Neural cell (in vitro differentiated cells): ENCODE data around the gene MAPK1IP1L.

Experiments used
- EZH2 ChIP-seq: fragments of 200-600, 300-800 bp; shearing (Covaris generic), sonication (generic); IDR thresholded peaks from 2 replicates; pipeline ENCODE4 v1.6.1; 2014; ENCODE audit warnings: antibody characterized with exemption, low read length, borderline replicate concordance, mild to moderate bottlenecking; ENCODE audit not compliant: insufficient read depth, poor library complexity, severe bottlenecking
- MXI1 ChIP-seq: fragments of 450-650 bp; conservative IDR thresholded peaks from 2 replicates; pipeline ENCODE4 v1.6.1; 2014; ENCODE audit warnings: antibody characterized with exemption, mild to moderate bottlenecking; ENCODE audit not compliant: poor library complexity, severe bottlenecking
- POLR2AphosphoS5 ChIP-seq: IDR thresholded peaks from 2 replicates; pipeline ENCODE4 v1.6.1; 2012
- TF ChIP-seq, protein P1 (sequence below): fragments of 450-650 bp; IDR thresholded peaks from 2 replicates; pipeline ENCODE4 v1.5.1; 2014; ENCODE audit warnings: antibody characterized with exemption, mild to moderate bottlenecking, moderate library complexity; ENCODE audit not compliant: poor library complexity, severe bottlenecking
- TF ChIP-seq, protein P2 (sequence below): IDR thresholded peaks from 2 replicates; pipeline ENCODE4 v1.6.1; 2012; ENCODE audit warnings: borderline replicate concordance

DNA sequence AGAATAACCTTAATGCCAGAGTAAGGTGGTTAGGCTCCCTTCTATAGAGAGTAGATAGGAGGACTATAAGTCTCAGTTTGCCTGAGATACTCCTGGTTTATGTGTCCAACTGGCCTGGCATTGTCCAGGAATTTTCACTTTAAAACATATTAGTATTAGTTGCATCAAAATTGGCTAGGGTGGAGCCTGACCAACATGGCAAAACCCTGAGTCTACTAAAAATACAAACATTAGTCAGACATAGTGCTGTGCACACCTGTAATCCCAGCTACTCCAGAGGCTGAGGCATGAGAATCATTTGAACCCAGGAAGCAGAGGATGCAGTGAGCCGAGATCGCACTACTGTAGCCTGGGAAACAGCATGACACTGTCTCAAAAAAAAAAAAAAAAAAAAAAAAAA, 36.4 kb upstream of the MAPK1IP1L start:
- TF ChIP-seq, protein P1, sequence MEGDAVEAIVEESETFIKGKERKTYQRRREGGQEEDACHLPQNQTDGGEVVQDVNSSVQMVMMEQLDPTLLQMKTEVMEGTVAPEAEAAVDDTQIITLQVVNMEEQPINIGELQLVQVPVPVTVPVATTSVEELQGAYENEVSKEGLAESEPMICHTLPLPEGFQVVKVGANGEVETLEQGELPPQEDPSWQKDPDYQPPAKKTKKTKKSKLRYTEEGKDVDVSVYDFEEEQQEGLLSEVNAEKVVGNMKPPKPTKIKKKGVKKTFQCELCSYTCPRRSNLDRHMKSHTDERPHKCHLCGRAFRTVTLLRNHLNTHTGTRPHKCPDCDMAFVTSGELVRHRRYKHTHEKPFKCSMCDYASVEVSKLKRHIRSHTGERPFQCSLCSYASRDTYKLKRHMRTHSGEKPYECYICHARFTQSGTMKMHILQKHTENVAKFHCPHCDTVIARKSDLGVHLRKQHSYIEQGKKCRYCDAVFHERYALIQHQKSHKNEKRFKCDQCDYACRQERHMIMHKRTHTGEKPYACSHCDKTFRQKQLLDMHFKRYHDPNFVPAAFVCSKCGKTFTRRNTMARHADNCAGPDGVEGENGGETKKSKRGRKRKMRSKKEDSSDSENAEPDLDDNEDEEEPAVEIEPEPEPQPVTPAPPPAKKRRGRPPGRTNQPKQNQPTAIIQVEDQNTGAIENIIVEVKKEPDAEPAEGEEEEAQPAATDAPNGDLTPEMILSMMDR = no peak
- no peak for TF ChIP-seq POLR2AphosphoS5
- TF ChIP-seq, protein P2, sequence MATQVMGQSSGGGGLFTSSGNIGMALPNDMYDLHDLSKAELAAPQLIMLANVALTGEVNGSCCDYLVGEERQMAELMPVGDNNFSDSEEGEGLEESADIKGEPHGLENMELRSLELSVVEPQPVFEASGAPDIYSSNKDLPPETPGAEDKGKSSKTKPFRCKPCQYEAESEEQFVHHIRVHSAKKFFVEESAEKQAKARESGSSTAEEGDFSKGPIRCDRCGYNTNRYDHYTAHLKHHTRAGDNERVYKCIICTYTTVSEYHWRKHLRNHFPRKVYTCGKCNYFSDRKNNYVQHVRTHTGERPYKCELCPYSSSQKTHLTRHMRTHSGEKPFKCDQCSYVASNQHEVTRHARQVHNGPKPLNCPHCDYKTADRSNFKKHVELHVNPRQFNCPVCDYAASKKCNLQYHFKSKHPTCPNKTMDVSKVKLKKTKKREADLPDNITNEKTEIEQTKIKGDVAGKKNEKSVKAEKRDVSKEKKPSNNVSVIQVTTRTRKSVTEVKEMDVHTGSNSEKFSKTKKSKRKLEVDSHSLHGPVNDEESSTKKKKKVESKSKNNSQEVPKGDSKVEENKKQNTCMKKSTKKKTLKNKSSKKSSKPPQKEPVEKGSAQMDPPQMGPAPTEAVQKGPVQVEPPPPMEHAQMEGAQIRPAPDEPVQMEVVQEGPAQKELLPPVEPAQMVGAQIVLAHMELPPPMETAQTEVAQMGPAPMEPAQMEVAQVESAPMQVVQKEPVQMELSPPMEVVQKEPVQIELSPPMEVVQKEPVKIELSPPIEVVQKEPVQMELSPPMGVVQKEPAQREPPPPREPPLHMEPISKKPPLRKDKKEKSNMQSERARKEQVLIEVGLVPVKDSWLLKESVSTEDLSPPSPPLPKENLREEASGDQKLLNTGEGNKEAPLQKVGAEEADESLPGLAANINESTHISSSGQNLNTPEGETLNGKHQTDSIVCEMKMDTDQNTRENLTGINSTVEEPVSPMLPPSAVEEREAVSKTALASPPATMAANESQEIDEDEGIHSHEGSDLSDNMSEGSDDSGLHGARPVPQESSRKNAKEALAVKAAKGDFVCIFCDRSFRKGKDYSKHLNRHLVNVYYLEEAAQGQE = no peak
- TF ChIP-seq EZH2 = no peak
- TF ChIP-seq MXI1 = no peak
